ENCODE data around the gene BICD1. TPM values are rescaled to one million over a fixed set of nuclear protein-coding genes. Genes with fewer than 3 reads are reported as not detected.
A peak's percentile ranks its signal among the peaks of the same experiment; 100 is the strongest.

Gene BICD1
- total and polyA plus RNA-seq, 2 donors (not counting 3 experiments of a cell fraction or from before 2014, with no cell fraction given) = 12.2 to 51.0 TPM

DNA sequence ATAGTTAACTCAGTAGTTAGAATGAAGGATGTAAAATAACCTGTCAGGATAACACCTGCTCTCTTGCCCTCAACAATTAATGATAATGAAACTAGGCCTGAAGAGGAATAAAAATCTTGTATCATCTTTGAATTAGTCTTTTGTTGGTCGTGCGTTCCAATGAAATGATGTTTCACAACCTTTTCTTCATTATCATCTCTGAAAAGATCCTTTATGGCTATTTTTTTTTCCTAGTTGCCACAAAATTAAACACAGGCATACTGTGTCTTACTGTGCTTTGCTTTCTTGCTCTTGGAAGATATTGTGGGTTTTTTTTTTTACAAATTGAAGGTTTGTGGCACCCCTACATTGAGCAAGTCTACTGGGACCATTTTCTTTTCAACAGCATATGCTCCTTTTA, 128.6 kb downstream of the BICD1 start:
- H4K20me1 ChIP-seq (replicated peaks; ENCODE audit: control insufficient read depth, extremely low read depth, insufficient read depth, low read length) = no peaks in the 10 kb centered on the region
- intact Hi-C loops (cut with micrococcal nuclease) = no loop called here
- H3K4me1 ChIP-seq (ENCODE audit: control insufficient read depth, extremely low read depth, insufficient read depth, low read length) = peaks cover 4% of the 10 kb centered on the region
- H3K9ac ChIP-seq (replicated peaks; ENCODE audit: extremely low read depth, insufficient read depth, low read length) = no peak overlapping the region
- no TSS peak for BruUV-seq (replicated peaks)
- no peak for TF ChIP-seq FOS (IDR thresholded peaks at IDR 0.05; ENCODE audit: borderline replicate concordance, insufficient read depth, low read length)
- H3K9me3 ChIP-seq (replicated peaks; ENCODE audit: control insufficient read depth, insufficient read depth, low read length) = no peaks in the 10 kb centered on the region
- H3K79me2 ChIP-seq (ENCODE audit: control insufficient read depth, insufficient read depth, low read length) = no peaks in the 10 kb centered on the region
- no peak overlapping the region for H2AFZ ChIP-seq (ENCODE audit: low read depth, low read length)
- H3K27ac ChIP-seq (ENCODE audit: insufficient read depth, low read depth, low read length) = no peak overlapping the region
- H3K4me3 ChIP-seq (replicated peaks in 1 of 3; ENCODE audit: insufficient read depth in 1 of 3, low read depth in 1 of 3, low read length in 3 of 3) = no peak overlapping the region
- CTCF ChIA-PET = no interaction called here
- no peaks in the 10 kb centered on the region for H3K27me3 ChIP-seq (ENCODE audit: control insufficient read depth in 2 of 2, insufficient read depth in 2 of 2, low read length in 2 of 2)
- no peak for DNase-seq (ENCODE audit: low read depth, low spot score)
- H3K4me2 ChIP-seq (ENCODE audit: insufficient read depth, low read length) = no peak overlapping the region
- H3K9me1 ChIP-seq (replicated peaks; ENCODE audit: control insufficient read depth, extremely low read depth, insufficient read depth, low read length) = no peaks in the 10 kb centered on the region
- dilution Hi-C loops (cut with MboI; ENCODE audit: extremely low pct_ligation_motif_present, low sequenced_read_pairs) = no loop called here
- POLR2A ChIA-PET = no interaction called here
- H3K36me3 ChIP-seq (ENCODE audit: control insufficient read depth in 2 of 2, extremely low read depth in 1 of 2, insufficient read depth in 2 of 2, low read length in 2 of 2) = no peaks in the 10 kb centered on the region
- FAIRE-seq = no peak

- H3K36me3 ChIP-seq (ENCODE audit: control insufficient read depth in 2 of 2, extremely low read depth in 1 of 2, insufficient read depth in 2 of 2, low read length in 2 of 2) = no peaks in the 10 kb centered on the region
- no peak overlapping the region for H3K4me3 ChIP-seq (replicated peaks in 1 of 3; ENCODE audit: insufficient read depth in 1 of 3, low read depth in 1 of 3, low read length in 3 of 3)
- no peaks in the 10 kb centered on the region for H3K9me1 ChIP-seq (replicated peaks; ENCODE audit: control insufficient read depth, extremely low read depth, insufficient read depth, low read length)
- TF ChIP-seq POLR2AphosphoS5 (IDR thresholded peaks at IDR 0.05; ENCODE audit: insufficient read depth, low read depth, low read length) = peak; percentile 60
- no peak for TF ChIP-seq EZH2 (IDR thresholded peaks at IDR 0.05; ENCODE audit: borderline replicate concordance, low read depth, low read length, severe bottlenecking)
- TF ChIP-seq FOS (IDR thresholded peaks at IDR 0.05; ENCODE audit: borderline replicate concordance, insufficient read depth, low read length) = peak; percentile 24
- no peak for TF ChIP-seq GATA2 (IDR thresholded peaks at IDR 0.05; ENCODE audit: insufficient read depth, insufficient read length, low read depth, low read length)
- no peak for TF ChIP-seq POLR2A (IDR thresholded peaks at IDR 0.05; ENCODE audit: low read depth, low read length)
- TF ChIP-seq JUN (IDR thresholded peaks at IDR 0.05; ENCODE audit: borderline replicate concordance, insufficient read depth, insufficient read length, low read depth) = peak; percentile 5
- no peak for TF ChIP-seq MYC (IDR thresholded peaks at IDR 0.05; ENCODE audit: low read depth, low read length)
- TF ChIP-seq, protein P1, sequence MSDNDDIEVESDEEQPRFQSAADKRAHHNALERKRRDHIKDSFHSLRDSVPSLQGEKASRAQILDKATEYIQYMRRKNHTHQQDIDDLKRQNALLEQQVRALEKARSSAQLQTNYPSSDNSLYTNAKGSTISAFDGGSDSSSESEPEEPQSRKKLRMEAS (IDR thresholded peaks at IDR 0.05; ENCODE audit: insufficient read depth, insufficient read length) = no peak
- H3K4me2 ChIP-seq (ENCODE audit: insufficient read depth, low read length) = peak overlapping the region; percentile 56
- no peaks in the 10 kb centered on the region for H3K27me3 ChIP-seq (ENCODE audit: control insufficient read depth in 2 of 2, insufficient read depth in 2 of 2, low read length in 2 of 2)
- BruUV-seq (replicated peaks) = no TSS peak
- H3K9me3 ChIP-seq (replicated peaks; ENCODE audit: control insufficient read depth, insufficient read depth, low read length) = no peaks in the 10 kb centered on the region
- FAIRE-seq (peak; percentile 80), DNase-seq (ENCODE audit: low read depth, low spot score) (peak; percentile 44)
- no peaks in the 10 kb centered on the region for H3K79me2 ChIP-seq (ENCODE audit: control insufficient read depth, insufficient read depth, low read length)
- H3K9ac ChIP-seq (replicated peaks; ENCODE audit: extremely low read depth, insufficient read depth, low read length) = no peak overlapping the region
- peaks cover 16% of the 10 kb centered on the region for H3K4me1 ChIP-seq (ENCODE audit: control insufficient read depth, extremely low read depth, insufficient read depth, low read length)
- intact Hi-C loops (cut with micrococcal nuclease) (no loop called here), dilution Hi-C loops (cut with MboI; ENCODE audit: extremely low pct_ligation_motif_present, low sequenced_read_pairs) (no loop called here)
- peak overlapping the region; percentile 65 for H3K27ac ChIP-seq (ENCODE audit: insufficient read depth, low read depth, low read length)
- H2AFZ ChIP-seq (ENCODE audit: low read depth, low read length) = no peak overlapping the region
- ChIA-PET POLR2A (no interaction called here), CTCF (interaction anchor here (0.7 to 2.0 kb wide), 3 partner anchors 12 to 24 kb away, joined by 3 to 5 read pairs (median 3); no protein-coding TSS in a partner anchor)
- H4K20me1 ChIP-seq (replicated peaks; ENCODE audit: control insufficient read depth, extremely low read depth, insufficient read depth, low read length) = no peaks in the 10 kb centered on the region
These were observed 133.5 kb downstream of the BICD1 start for GRCh38 chr12:32240162-32240561.
